Liver (tissue), 9 donors: Measurements from ENCODE around the gene MTX1. TPM values are rescaled to one million over a fixed set of nuclear protein-coding genes. Genes with fewer than 3 reads are reported as not detected.

Source experiments
- DNase-seq: peaks from one replicate; pipeline ENCODE4 v3.0.0-alpha.2; 2017; ENCODE audit warnings: low spot score
- H3K27ac ChIP-seq, 2 donors: one replicate each; pipeline ENCODE4 v1.7.0; 2013; ENCODE audit warnings: inconsistent platforms in 2 of 2, low read length in 2 of 2, control low read depth in 1 of 2, low read depth in 1 of 2, mild to moderate bottlenecking in 1 of 2
- H3K27me3 ChIP-seq, 4 donors: one replicate each; pipeline versions ENCODE4 v1.6.1 to v1.7.0; 2013; ENCODE audit warnings: low read length in 3 of 4, inconsistent platforms in 1 of 4, mild to moderate bottlenecking in 1 of 4, moderate library complexity in 1 of 4; ENCODE audit not compliant: control insufficient read depth in 4 of 4, insufficient read depth in 4 of 4
- H3K36me3 ChIP-seq, 4 donors: one replicate each; pipeline versions ENCODE4 v1.6.1 to v1.7.0; 2013; ENCODE audit warnings: low read length in 3 of 4, mild to moderate bottlenecking in 3 of 4, low read depth in 1 of 4, moderate library complexity in 1 of 4; ENCODE audit not compliant: control insufficient read depth in 4 of 4, insufficient read depth in 3 of 4
- H3K4me1 ChIP-seq, 4 donors: one replicate each; pipeline versions ENCODE4 v1.6.1 to v1.7.0; 2013; ENCODE audit warnings: low read length in 3 of 4, mild to moderate bottlenecking in 3 of 4, moderate library complexity in 1 of 4; ENCODE audit not compliant: control insufficient read depth in 4 of 4, insufficient read depth in 4 of 4
- H3K4me3 ChIP-seq, 3 donors: one replicate each; pipeline versions ENCODE4 v1.6.1 to v1.7.0; 2013; ENCODE audit warnings: low read length in 3 of 3, control low read depth in 1 of 3, low read depth in 1 of 3, mild to moderate bottlenecking in 1 of 3
- H3K9ac ChIP-seq, 2 donors: one replicate each; pipeline ENCODE4 v1.7.0; 2013; ENCODE audit warnings: low read length in 2 of 2, mild to moderate bottlenecking in 2 of 2, moderate library complexity in 2 of 2, control low read depth in 1 of 2, low read depth in 1 of 2
- H3K9me3 ChIP-seq, 4 donors: one replicate each; pipeline versions ENCODE4 v1.6.1 to v1.7.0; 2013; ENCODE audit warnings: low read length in 3 of 4; ENCODE audit not compliant: control insufficient read depth in 4 of 4
- ATF3 ChIP-seq: IDR thresholded peaks from 2 replicates; pipeline ENCODE4 v1.6.1; 2016; ENCODE audit warnings: antibody characterized with exemption
- EGR1 ChIP-seq, 2 donors: IDR thresholded peaks; 2 replicates each; pipeline ENCODE4 v1.6.1; 2016 to 2018; ENCODE audit warnings: antibody characterized with exemption in 2 of 2, low read depth in 2 of 2
- FOXA2 ChIP-seq: IDR thresholded peaks from 2 replicates; pipeline ENCODE4 v1.6.1; 2016; ENCODE audit warnings: antibody characterized with exemption
- HNF4A ChIP-seq, 2 donors: conservative IDR thresholded peaks; 2 replicates each; pipeline ENCODE4 v1.6.1; 2016; ENCODE audit warnings: antibody characterized with exemption in 2 of 2, mild to moderate bottlenecking in 2 of 2
- HNF4G ChIP-seq: IDR thresholded peaks from 2 replicates; pipeline ENCODE4 v1.6.1; 2016; ENCODE audit warnings: antibody characterized with exemption
- JUND ChIP-seq, 2 donors: IDR thresholded peaks; 2 replicates each; pipeline ENCODE4 v1.6.1; 2016; ENCODE audit warnings: antibody characterized with exemption in 2 of 2
- NR2F2 ChIP-seq: IDR thresholded peaks from 2 replicates; pipeline ENCODE4 v1.6.1; 2016; ENCODE audit warnings: antibody characterized with exemption
- RAD21 ChIP-seq, 2 donors: IDR thresholded peaks; 2 replicates each; pipeline ENCODE4 v1.6.1; 2016; ENCODE audit warnings: antibody characterized with exemption in 2 of 2, mild to moderate bottlenecking in 2 of 2
- RXRA ChIP-seq, 2 donors: IDR thresholded peaks; 2 replicates each; pipeline ENCODE4 v1.6.1; 2017 to 2018; ENCODE audit warnings: antibody characterized with exemption in 2 of 2, mild to moderate bottlenecking in 1 of 2
- SP1 ChIP-seq: IDR thresholded peaks from 2 replicates; pipeline ENCODE4 v1.6.1; 2018; ENCODE audit warnings: antibody characterized with exemption, mild to moderate bottlenecking
- TAF1 ChIP-seq: conservative IDR thresholded peaks from 2 replicates; pipeline ENCODE4 v1.6.1; 2016; ENCODE audit warnings: antibody characterized with exemption, mild to moderate bottlenecking
- YY1 ChIP-seq: IDR thresholded peaks from 2 replicates; pipeline ENCODE4 v1.6.1; 2016; ENCODE audit warnings: antibody characterized with exemption, mild to moderate bottlenecking
- ZBTB33 ChIP-seq: IDR thresholded peaks from 2 replicates; pipeline ENCODE4 v1.6.1; 2016; ENCODE audit warnings: antibody characterized with exemption
- WGBS: extraction: QIAGEN DNeasy Blood & Tissue Kit; methylation state at CpG from one replicate; pipeline ENCODE4 v1.1.7; 2013; 5-methylcytosine and 5-hydroxymethylcytosine counted together
- polyA plus RNA-seq, 2 donors: library from polyadenylated mRNA; stranded (reverse) in 1 of 2; unstranded in 1 of 2; fragments of 200-250 nt in 1 of 2; fragments of >200 nt in 1 of 2; fragmentation: Nextera tagmentation in 1 of 2; extraction: Ambion mirVana in 1 of 2; gene quantifications; one replicate each; pipeline versions ENCODE4 v1.2.1 to v1.2.3, GENCODE V29; 2013 to 2015
- total RNA-seq, 2 donors: library from RNA; depleted of rRNA; stranded (reverse); fragments of >200 nt; gene quantifications; one replicate each; pipeline ENCODE4 v1.2.3, GENCODE V29; 2014
- TF ChIP-seq, protein P1 (sequence below): IDR thresholded peaks from 2 replicates; pipeline ENCODE4 v1.6.1; 2016; ENCODE audit warnings: antibody characterized with exemption, mild to moderate bottlenecking
- TF ChIP-seq, protein P2 (sequence below): IDR thresholded peaks from 2 replicates; pipeline ENCODE4 v1.6.1; 2016; ENCODE audit warnings: antibody characterized with exemption
- TF ChIP-seq, protein P3 (sequence below): fragments of 150-350 bp; IDR thresholded peaks from 2 replicates; pipeline ENCODE4 v1.5.1; 2017; ENCODE audit warnings: improper control_type of control experiment, low read depth, low read length; ENCODE audit not compliant: missing input control
- donor health status: healthy.
- donor health status: healthy.
- donor health status: healthy.
- donor health status: healthy.
- donor health status: healthy.

Gene MTX1
- total and polyA plus RNA-seq, 4 donors = 19.6 to 38.4 (median 28.5) TPM

- 95% methylated on average over 9 of the region's 9 CpGs for WGBS
- peaks cover 0 to 3% (median 0%) of the 10 kb centered on the region in 4 donors for H3K27me3 ChIP-seq
- TF ChIP-seq TAF1 (no peak), ATF3 (no peak), RAD21 (IDR thresholded peaks at IDR 0.05) (no peak), FOXA2 (no peak), HNF4A (conservative IDR thresholded peaks at IDR 0.05) (no peak), JUND (IDR thresholded peaks at IDR 0.05) (no peak), RXRA (IDR thresholded peaks at IDR 0.05) (no peak), YY1 (no peak), ZBTB33 (no peak), NR2F2 (no peak), HNF4G (no peak), SP1 (no peak)
- TF ChIP-seq, protein P1, sequence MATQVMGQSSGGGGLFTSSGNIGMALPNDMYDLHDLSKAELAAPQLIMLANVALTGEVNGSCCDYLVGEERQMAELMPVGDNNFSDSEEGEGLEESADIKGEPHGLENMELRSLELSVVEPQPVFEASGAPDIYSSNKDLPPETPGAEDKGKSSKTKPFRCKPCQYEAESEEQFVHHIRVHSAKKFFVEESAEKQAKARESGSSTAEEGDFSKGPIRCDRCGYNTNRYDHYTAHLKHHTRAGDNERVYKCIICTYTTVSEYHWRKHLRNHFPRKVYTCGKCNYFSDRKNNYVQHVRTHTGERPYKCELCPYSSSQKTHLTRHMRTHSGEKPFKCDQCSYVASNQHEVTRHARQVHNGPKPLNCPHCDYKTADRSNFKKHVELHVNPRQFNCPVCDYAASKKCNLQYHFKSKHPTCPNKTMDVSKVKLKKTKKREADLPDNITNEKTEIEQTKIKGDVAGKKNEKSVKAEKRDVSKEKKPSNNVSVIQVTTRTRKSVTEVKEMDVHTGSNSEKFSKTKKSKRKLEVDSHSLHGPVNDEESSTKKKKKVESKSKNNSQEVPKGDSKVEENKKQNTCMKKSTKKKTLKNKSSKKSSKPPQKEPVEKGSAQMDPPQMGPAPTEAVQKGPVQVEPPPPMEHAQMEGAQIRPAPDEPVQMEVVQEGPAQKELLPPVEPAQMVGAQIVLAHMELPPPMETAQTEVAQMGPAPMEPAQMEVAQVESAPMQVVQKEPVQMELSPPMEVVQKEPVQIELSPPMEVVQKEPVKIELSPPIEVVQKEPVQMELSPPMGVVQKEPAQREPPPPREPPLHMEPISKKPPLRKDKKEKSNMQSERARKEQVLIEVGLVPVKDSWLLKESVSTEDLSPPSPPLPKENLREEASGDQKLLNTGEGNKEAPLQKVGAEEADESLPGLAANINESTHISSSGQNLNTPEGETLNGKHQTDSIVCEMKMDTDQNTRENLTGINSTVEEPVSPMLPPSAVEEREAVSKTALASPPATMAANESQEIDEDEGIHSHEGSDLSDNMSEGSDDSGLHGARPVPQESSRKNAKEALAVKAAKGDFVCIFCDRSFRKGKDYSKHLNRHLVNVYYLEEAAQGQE = no peak
- TF ChIP-seq, protein P2, sequence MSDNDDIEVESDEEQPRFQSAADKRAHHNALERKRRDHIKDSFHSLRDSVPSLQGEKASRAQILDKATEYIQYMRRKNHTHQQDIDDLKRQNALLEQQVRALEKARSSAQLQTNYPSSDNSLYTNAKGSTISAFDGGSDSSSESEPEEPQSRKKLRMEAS = no peak
- TF ChIP-seq, protein P3, sequence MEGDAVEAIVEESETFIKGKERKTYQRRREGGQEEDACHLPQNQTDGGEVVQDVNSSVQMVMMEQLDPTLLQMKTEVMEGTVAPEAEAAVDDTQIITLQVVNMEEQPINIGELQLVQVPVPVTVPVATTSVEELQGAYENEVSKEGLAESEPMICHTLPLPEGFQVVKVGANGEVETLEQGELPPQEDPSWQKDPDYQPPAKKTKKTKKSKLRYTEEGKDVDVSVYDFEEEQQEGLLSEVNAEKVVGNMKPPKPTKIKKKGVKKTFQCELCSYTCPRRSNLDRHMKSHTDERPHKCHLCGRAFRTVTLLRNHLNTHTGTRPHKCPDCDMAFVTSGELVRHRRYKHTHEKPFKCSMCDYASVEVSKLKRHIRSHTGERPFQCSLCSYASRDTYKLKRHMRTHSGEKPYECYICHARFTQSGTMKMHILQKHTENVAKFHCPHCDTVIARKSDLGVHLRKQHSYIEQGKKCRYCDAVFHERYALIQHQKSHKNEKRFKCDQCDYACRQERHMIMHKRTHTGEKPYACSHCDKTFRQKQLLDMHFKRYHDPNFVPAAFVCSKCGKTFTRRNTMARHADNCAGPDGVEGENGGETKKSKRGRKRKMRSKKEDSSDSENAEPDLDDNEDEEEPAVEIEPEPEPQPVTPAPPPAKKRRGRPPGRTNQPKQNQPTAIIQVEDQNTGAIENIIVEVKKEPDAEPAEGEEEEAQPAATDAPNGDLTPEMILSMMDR = no peak
- H3K4me1 ChIP-seq = peaks cover 0 to 2% (median 0%) of the 10 kb centered on the region in 4 donors
- no peak overlapping the region for H3K27ac ChIP-seq
- no peak overlapping the region for H3K9ac ChIP-seq
- no peaks in the 10 kb centered on the region for H3K36me3 ChIP-seq
- H3K9me3 ChIP-seq = no peaks in the 10 kb centered on the region
- peak; percentile 29 for DNase-seq
- H3K4me3 ChIP-seq = no peak overlapping the region
Measured at GRCh38 chr1:155177918-155178281, 30.6 kb upstream of the MTX1 start.

- no peak overlapping the region for H3K27ac ChIP-seq
- peak; percentile 46 for DNase-seq
- H3K9ac ChIP-seq = no peak overlapping the region
- no peaks in the 10 kb centered on the region for H3K36me3 ChIP-seq
- no peak for TF ChIP-seq RAD21 (IDR thresholded peaks at IDR 0.05)
- TF ChIP-seq RXRA (IDR thresholded peaks at IDR 0.05) = peak; percentile 49 to 79
- peak; percentile 20 to 83 for TF ChIP-seq HNF4A (conservative IDR thresholded peaks at IDR 0.05)
- no peak for TF ChIP-seq EGR1 (IDR thresholded peaks at IDR 0.05; ENCODE audit: low read depth in 2 of 2)
- peak; percentile 98 for TF ChIP-seq NR2F2
- H3K4me3 ChIP-seq = no peak overlapping the region
- H3K27me3 ChIP-seq = peaks cover 0 to 3% (median 0%) of the 10 kb centered on the region in 4 donors
- no peaks in the 10 kb centered on the region for H3K9me3 ChIP-seq
- no peaks in the 10 kb centered on the region for H3K4me1 ChIP-seq
- 68% methylated on average over 30 of the region's 30 CpGs for WGBS
Measured at GRCh38 chr1:155178441-155179111, 29.9 kb upstream of the MTX1 start.
